ENCODE measurements around the gene GAB3. TPM values are rescaled to one million over a fixed set of nuclear protein-coding genes. Genes with fewer than 3 reads are reported as not detected.
"Not testable (repeated sequence)": the region's sequence is repeated elsewhere in the genome, so short reads cannot be mapped to it uniquely, and the experiment has no call there.

GAB3 gene
- total RNA-seq, 1 donor from 2014 or later = 0.67 TPM

DNA sequence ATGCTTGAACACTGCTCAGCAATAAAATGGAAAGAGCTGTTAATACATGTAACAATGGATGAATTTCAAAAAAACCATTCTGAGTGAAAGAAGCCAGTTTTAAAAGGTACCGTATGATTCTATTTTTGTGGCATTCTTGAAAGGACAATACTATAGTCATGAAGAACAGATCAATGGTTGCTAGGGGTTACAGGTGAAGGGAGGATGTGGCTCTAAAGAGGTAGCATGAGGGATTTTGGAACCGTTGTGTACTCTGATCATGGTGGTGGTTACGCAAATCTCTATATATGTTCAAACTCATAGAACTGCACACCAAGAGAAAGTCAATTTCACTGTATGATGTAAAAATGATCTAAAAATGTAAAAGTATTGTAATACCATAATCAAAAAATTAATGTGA, 57.5 kb downstream of the GAB3 start:
- no peak overlapping the region for H3K4me3 Mint-ChIP-seq
- H3K4me1 Mint-ChIP-seq = no peaks in the 10 kb centered on the region
- TF ChIP-seq CTCF (IDR thresholded peaks at IDR 0.05; ENCODE audit: unreplicated experiment) = no peak
- no peak overlapping the region for H3K27ac Mint-ChIP-seq
- DNase-seq (ENCODE audit: low spot score in 2 of 2, unreplicated experiment in 2 of 2) = no peak
- H3K36me3 Mint-ChIP-seq = no peaks in the 10 kb centered on the region
- no peaks in the 10 kb centered on the region for H3K27me3 Mint-ChIP-seq (ENCODE audit: low read depth)
- H3K9me3 Mint-ChIP-seq = peaks cover 16% of the 10 kb centered on the region

- H3K27ac Mint-ChIP-seq; H3K4me3 Mint-ChIP-seq; H3K4me1 Mint-ChIP-seq; DNase-seq (ENCODE audit: low spot score in 2 of 2, unreplicated experiment in 2 of 2); H3K36me3 Mint-ChIP-seq; H3K27me3 Mint-ChIP-seq (ENCODE audit: low read depth): not testable (repeated sequence)
- H3K9me3 Mint-ChIP-seq = peaks cover 24% of the 10 kb centered on the region
These were observed 60.4 kb downstream of the GAB3 start for GRCh38 chrX:154690438-154690837.

DNA sequence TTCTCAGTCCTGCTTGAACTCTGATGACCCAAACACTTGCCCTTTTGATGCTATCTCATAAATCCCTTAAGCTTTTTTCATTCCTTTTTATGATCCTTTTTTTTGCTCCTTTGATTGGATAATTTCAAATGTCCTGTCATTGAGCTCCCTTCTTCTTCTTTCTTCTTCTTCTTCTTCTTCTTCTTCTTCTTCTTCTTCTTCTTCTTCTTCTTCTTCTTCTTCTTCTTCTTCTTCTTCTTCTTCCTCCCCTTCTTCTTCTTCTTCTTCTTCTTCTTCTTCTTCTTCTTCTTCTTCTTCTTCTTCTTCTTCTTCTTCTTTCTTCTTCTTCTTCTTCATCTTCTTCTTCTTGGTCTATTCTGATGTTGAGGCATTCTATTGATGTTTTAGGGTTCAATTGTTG, 78.8 kb downstream of the GAB3 start:
- H3K4me3 Mint-ChIP-seq; H3K27me3 Mint-ChIP-seq (ENCODE audit: low read depth); H3K4me1 Mint-ChIP-seq: not testable (repeated sequence)

GRCh38 chrX:154670848-154671247, 80.0 kb downstream of the GAB3 start:
- peaks cover 46% of the 10 kb centered on the region for H3K9me3 Mint-ChIP-seq
- H3K36me3 Mint-ChIP-seq; H3K27ac Mint-ChIP-seq; H3K4me1 Mint-ChIP-seq; H3K4me3 Mint-ChIP-seq; DNase-seq (ENCODE audit: low spot score in 2 of 2, unreplicated experiment in 2 of 2); H3K27me3 Mint-ChIP-seq (ENCODE audit: low read depth): not testable (repeated sequence)

More for the DNA sequence above, 78.8 kb downstream of the GAB3 start:
- not testable (repeated sequence) for DNase-seq (ENCODE audit: low spot score in 2 of 2, unreplicated experiment in 2 of 2); H3K36me3 Mint-ChIP-seq; H3K27ac Mint-ChIP-seq
- peaks cover 42% of the 10 kb centered on the region for H3K9me3 Mint-ChIP-seq

- Mint-ChIP-seq H3K36me3 (no peaks in the 10 kb centered on the region), H3K9me3 (peaks cover 49% of the 10 kb centered on the region), H3K27me3 (ENCODE audit: low read depth) (no peaks in the 10 kb centered on the region), H3K27ac (no peak overlapping the region), H3K4me1 (no peaks in the 10 kb centered on the region), H3K4me3 (no peak overlapping the region)
- no peak for DNase-seq (ENCODE audit: low spot score in 2 of 2, unreplicated experiment in 2 of 2)
- no peak for TF ChIP-seq CTCF (IDR thresholded peaks at IDR 0.05; ENCODE audit: unreplicated experiment)
These were observed 89.0 kb downstream of the GAB3 start for GRCh38 chrX:154661899-154662298.

GRCh38 chrX:154661170-154661569, 89.7 kb downstream of the GAB3 start:
- H3K36me3 Mint-ChIP-seq = no peaks in the 10 kb centered on the region
- no peak for TF ChIP-seq CTCF (IDR thresholded peaks at IDR 0.05; ENCODE audit: unreplicated experiment)
- no peaks in the 10 kb centered on the region for H3K27me3 Mint-ChIP-seq (ENCODE audit: low read depth)
- no peak overlapping the region for H3K27ac Mint-ChIP-seq
- no peaks in the 10 kb centered on the region for H3K4me1 Mint-ChIP-seq
- H3K9me3 Mint-ChIP-seq = peaks cover 46% of the 10 kb centered on the region
- no peak for DNase-seq (ENCODE audit: low spot score in 2 of 2, unreplicated experiment in 2 of 2)
- H3K4me3 Mint-ChIP-seq = no peak overlapping the region

DNA sequence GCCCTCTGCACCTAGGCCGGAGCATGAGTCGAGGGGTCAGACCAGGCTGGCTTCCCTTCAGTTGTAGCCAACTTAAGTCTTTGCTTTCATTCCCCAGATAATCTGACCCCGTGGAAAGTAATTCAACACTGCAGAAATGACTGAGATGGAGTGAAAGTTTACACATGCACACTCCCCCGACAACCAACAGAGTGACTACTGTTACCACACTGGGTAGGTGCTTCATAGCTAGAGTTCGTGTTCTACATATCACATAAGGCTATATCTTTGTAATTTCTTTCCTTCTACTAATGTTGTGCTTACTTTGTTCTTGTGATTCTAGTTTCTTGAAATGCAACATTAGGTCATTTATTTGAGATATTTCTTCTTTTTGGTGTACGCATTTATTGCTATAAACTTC, 90.3 kb downstream of the GAB3 start:
- Mint-ChIP-seq H3K4me3 (no peak overlapping the region), H3K36me3 (no peaks in the 10 kb centered on the region), H3K27ac (no peak overlapping the region), H3K9me3 (peaks cover 41% of the 10 kb centered on the region), H3K4me1 (no peaks in the 10 kb centered on the region), H3K27me3 (ENCODE audit: low read depth) (no peaks in the 10 kb centered on the region)
- DNase-seq (ENCODE audit: low spot score in 2 of 2, unreplicated experiment in 2 of 2) = no peak
- TF ChIP-seq CTCF (IDR thresholded peaks at IDR 0.05; ENCODE audit: unreplicated experiment) = no peak

Data from mesothelial cell of epicardium (in vitro differentiated cells).